ENCODE data around the gene RELN.

DNA sequence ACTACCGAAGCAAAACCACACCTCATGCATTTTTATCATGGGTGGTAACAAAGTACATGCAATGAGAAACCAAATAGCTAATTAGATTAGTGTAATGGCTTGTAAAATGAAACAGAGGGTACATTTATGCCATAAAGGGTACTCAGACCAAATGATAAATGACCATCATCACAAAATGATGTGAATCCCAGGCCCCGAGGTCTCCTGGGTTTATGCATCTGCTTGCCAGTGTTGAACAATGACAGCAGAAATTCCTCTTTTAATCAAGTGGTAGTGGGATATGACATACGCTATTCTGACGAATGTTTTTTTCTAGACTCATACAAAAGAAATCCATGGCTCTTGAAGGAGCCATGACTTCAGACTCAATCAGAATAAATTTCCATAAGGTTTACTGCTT, 293.9 kb downstream of the RELN start:
- TF ChIP-seq, protein P1, sequence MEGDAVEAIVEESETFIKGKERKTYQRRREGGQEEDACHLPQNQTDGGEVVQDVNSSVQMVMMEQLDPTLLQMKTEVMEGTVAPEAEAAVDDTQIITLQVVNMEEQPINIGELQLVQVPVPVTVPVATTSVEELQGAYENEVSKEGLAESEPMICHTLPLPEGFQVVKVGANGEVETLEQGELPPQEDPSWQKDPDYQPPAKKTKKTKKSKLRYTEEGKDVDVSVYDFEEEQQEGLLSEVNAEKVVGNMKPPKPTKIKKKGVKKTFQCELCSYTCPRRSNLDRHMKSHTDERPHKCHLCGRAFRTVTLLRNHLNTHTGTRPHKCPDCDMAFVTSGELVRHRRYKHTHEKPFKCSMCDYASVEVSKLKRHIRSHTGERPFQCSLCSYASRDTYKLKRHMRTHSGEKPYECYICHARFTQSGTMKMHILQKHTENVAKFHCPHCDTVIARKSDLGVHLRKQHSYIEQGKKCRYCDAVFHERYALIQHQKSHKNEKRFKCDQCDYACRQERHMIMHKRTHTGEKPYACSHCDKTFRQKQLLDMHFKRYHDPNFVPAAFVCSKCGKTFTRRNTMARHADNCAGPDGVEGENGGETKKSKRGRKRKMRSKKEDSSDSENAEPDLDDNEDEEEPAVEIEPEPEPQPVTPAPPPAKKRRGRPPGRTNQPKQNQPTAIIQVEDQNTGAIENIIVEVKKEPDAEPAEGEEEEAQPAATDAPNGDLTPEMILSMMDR (IDR thresholded peaks at IDR 0.05) = no peak
- no peak for TF ChIP-seq POLR2A (IDR thresholded peaks at IDR 0.05)
